ENCODE measurements around the gene SLC1A7.
A peak's percentile ranks its signal among the peaks of the same experiment; 100 is the strongest.

Gene SLC1A7

GRCh38 chr1:53158900-53159299 is 16.5 kb upstream of the SLC1A7 start:
- DNase-seq = no peak

GRCh38 chr1:53156783-53157182 is 14.3 kb upstream of the SLC1A7 start:
- no peak for DNase-seq

GRCh38 chr1:53155945-53156344 is 13.5 kb upstream of the SLC1A7 start:
- DNase-seq = no peak

- no peak for DNase-seq
Measured at GRCh38 chr1:53155534-53155933, 13.1 kb upstream of the SLC1A7 start.

- DNase-seq = no peak
Measured at GRCh38 chr1:53154859-53155438, 12.5 kb upstream of the SLC1A7 start.

- no peak for DNase-seq
Measured at GRCh38 chr1:53153752-53154151, 11.3 kb upstream of the SLC1A7 start.

GRCh38 chr1:53148123-53148522 is 5.7 kb upstream of the SLC1A7 start:
- no peak for DNase-seq

- DNase-seq = no peak
Measured at GRCh38 chr1:53147174-53147573, 4.7 kb upstream of the SLC1A7 start.

- no peak for DNase-seq
Measured at GRCh38 chr1:53145942-53146708, 3.7 kb upstream of the SLC1A7 start.

GRCh38 chr1:53145619-53145941 is 3.1 kb upstream of the SLC1A7 start:
- no peak for DNase-seq

GRCh38 chr1:53145051-53145600 is 2.7 kb upstream of the SLC1A7 start:
- DNase-seq = no peak

GRCh38 chr1:53144201-53144600 is 1.8 kb upstream of the SLC1A7 start:
- no peak for DNase-seq

GRCh38 chr1:53143527-53143926 is 1.1 kb upstream of the SLC1A7 start:
- no peak for DNase-seq

GRCh38 chr1:53141487-53142055 is 867 bp downstream of the SLC1A7 start:
- DNase-seq = no peak

GRCh38 chr1:53140451-53140850 is 2.0 kb downstream of the SLC1A7 start:
- DNase-seq = no peak

- DNase-seq = no peak
Measured at GRCh38 chr1:53139951-53140361, 2.5 kb downstream of the SLC1A7 start.

- no peak for DNase-seq
Measured at GRCh38 chr1:53138991-53139884, 3.2 kb downstream of the SLC1A7 start.

- DNase-seq = no peak
Measured at GRCh38 chr1:53137729-53138128, 4.7 kb downstream of the SLC1A7 start.

GRCh38 chr1:53135735-53136114 is 6.7 kb downstream of the SLC1A7 start:
- DNase-seq = peak; percentile 28 to 44

GRCh38 chr1:53134961-53135734 is 7.3 kb downstream of the SLC1A7 start:
- DNase-seq = peak in 1 of 2 donors; percentile 11

GRCh38 chr1:53134042-53134485 is 8.4 kb downstream of the SLC1A7 start:
- DNase-seq = peak in 1 of 2 donors; percentile 9
